Measurements from ENCODE around the gene RPL7A.

The RPL7A gene

GRCh38 chr9:133335924-133336811 lies 11.8 kb upstream of the RPL7A start, which contains the start of gene SURF6:
SURF6 (minus strand) TSS chr9:133336188; CDS start chr9:133336132, 56 bp downstream.
- Mint-ChIP-seq H3K36me3 (peaks cover 75% of the 10 kb centered on the region), H3K27ac (peak within 1 kb of the TSS; percentile 94), H3K4me1 (peaks cover 83% of the 10 kb centered on the region), H3K27me3 (no peaks in the 10 kb centered on the region), H3K4me3 (peak within 1 kb of the TSS; percentile 98), H3K9me3 (no peaks in the 10 kb centered on the region)
- peak; percentile 96 for ATAC-seq

- peaks cover 76% of the 10 kb centered on the region for H3K4me1 Mint-ChIP-seq
Measured at GRCh38 chr9:133339641-133340040, 8.4 kb upstream of the RPL7A start.

DNA sequence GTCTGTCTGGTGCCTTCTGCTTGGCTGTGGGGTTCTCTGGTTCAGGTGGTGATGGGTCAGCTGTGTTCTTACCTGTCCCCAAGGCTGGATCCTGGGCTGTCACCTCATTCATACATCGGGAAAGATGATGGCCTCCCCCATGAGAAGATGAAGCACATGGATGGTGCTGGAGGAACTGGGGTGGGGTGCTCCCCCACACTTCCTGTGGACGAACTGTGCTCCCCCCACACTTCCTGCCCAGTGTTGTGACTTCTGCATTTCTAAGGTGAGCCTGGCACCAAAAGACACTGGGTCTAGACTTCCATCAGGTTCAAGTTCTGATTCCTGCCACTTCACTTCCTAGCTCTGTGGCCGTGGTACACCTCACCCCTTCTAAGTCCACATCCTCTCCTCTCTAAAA lies 7.8 kb upstream of the RPL7A start:
- no peaks in the 10 kb centered on the region for H3K9me3 Mint-ChIP-seq
- H3K27ac Mint-ChIP-seq, result peak overlapping the region; percentile 79
- peak; percentile 17 for ATAC-seq
- H3K4me1 Mint-ChIP-seq, result peaks cover 71% of the 10 kb centered on the region
- H3K4me3 Mint-ChIP-seq, result no peak overlapping the region
- H3K36me3 Mint-ChIP-seq, result peaks cover 58% of the 10 kb centered on the region
- H3K27me3 Mint-ChIP-seq, result no peaks in the 10 kb centered on the region

More at GRCh38 chr9:133339641-133340040, 8.4 kb upstream of the RPL7A start:
- Mint-ChIP-seq H3K27me3 (no peaks in the 10 kb centered on the region), H3K27ac (peak overlapping the region; percentile 79), H3K9me3 (no peaks in the 10 kb centered on the region), H3K4me3 (no peak overlapping the region), H3K36me3 (peaks cover 59% of the 10 kb centered on the region)
- no peak for ATAC-seq

- Mint-ChIP-seq H3K4me1 (peaks cover 65% of the 10 kb centered on the region), H3K27me3 (no peaks in the 10 kb centered on the region), H3K4me3 (no peak overlapping the region), H3K9me3 (no peaks in the 10 kb centered on the region), H3K36me3 (peaks cover 52% of the 10 kb centered on the region), H3K27ac (peak overlapping the region; percentile 79)
- ATAC-seq, result no peak
Measured at GRCh38 chr9:133340916-133341315, 7.1 kb upstream of the RPL7A start.

- Mint-ChIP-seq H3K9me3 (no peaks in the 10 kb centered on the region), H3K27ac (peak overlapping the region; percentile 79), H3K36me3 (peaks cover 48% of the 10 kb centered on the region), H3K4me3 (no peak overlapping the region), H3K27me3 (no peaks in the 10 kb centered on the region), H3K4me1 (peaks cover 65% of the 10 kb centered on the region)
- ATAC-seq, result peak; percentile 62
Measured at GRCh38 chr9:133341369-133342068, 6.5 kb upstream of the RPL7A start.

DNA sequence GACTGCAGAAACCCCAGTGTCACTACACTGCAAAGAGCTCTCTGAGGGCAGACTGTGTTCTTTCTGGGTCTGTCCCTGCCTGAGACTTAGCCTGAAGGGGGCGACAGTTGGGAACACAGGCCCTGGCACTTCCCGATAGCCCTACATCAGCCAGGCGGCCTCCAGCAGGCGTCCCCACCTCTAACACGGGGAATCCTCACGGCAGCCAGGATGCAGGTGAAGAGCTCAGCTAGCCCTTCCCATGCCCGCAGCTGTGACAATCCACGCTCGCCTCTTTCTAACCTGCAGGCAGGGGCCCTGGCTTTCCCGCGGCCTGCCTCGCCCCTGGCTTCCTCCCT lies 6.0 kb upstream of the RPL7A start:
- Mint-ChIP-seq H3K36me3 (peaks cover 48% of the 10 kb centered on the region), H3K27me3 (no peaks in the 10 kb centered on the region), H3K4me1 (peaks cover 66% of the 10 kb centered on the region), H3K9me3 (no peaks in the 10 kb centered on the region), H3K4me3 (no peak overlapping the region), H3K27ac (peak overlapping the region; percentile 79)
- ATAC-seq, result no peak

- Mint-ChIP-seq H3K27ac (peak overlapping the region; percentile 79), H3K9me3 (no peaks in the 10 kb centered on the region)
- ATAC-seq, result no peak
Measured at GRCh38 chr9:133342570-133342969, 5.4 kb upstream of the RPL7A start.

DNA sequence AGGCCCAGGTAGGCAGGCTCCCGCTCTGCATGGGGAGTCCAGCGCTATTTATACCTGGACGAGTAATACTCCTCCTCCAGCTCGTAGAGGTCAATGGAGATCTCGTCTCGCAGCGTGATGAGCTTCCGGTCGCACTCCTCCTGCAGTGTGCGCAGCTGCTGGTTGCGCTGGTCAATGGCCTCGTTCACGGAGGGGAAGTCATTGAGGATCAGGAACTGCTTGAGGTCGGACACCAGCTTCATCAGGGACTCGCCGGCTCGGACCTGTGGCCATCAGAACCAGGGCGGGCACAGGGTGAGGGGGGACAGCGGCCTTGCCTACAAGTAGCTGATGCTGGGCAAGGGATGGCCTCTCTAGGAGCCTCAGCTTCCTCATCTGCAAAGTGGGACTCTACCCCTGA lies 3.9 kb upstream of the RPL7A start:
- Mint-ChIP-seq H3K4me3 (no peak overlapping the region), H3K27me3 (no peaks in the 10 kb centered on the region), H3K4me1 (peaks cover 63% of the 10 kb centered on the region), H3K9me3 (no peaks in the 10 kb centered on the region), H3K36me3 (peaks cover 50% of the 10 kb centered on the region), H3K27ac (no peak overlapping the region)
- ATAC-seq, result no peak

More at GRCh38 chr9:133342570-133342969, 5.4 kb upstream of the RPL7A start:
- Mint-ChIP-seq H3K4me3 (no peak overlapping the region), H3K4me1 (peaks cover 65% of the 10 kb centered on the region), H3K27me3 (no peaks in the 10 kb centered on the region), H3K36me3 (peaks cover 48% of the 10 kb centered on the region)

DNA sequence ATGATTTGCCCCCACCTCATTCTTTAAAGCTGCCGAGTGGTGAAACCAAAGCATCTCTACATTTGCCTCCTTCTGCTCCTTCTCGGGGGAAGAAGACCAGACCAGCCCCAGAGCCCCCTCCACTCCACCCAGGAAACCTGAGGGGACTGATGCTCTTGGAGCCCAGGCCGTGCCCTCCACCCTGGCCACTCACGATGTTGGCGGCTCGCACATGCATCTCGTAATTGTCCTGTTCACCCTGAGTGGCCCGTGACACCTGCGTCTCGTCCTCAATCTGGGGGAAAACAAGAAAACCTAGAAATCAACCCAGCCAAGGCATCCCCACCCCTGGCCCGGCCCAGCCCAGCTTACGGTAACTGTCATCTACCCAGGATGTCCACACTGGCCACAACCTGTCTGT lies 3.0 kb upstream of the RPL7A start:
- H3K4me1 Mint-ChIP-seq, result peaks cover 63% of the 10 kb centered on the region
- no peak for ATAC-seq

DNA sequence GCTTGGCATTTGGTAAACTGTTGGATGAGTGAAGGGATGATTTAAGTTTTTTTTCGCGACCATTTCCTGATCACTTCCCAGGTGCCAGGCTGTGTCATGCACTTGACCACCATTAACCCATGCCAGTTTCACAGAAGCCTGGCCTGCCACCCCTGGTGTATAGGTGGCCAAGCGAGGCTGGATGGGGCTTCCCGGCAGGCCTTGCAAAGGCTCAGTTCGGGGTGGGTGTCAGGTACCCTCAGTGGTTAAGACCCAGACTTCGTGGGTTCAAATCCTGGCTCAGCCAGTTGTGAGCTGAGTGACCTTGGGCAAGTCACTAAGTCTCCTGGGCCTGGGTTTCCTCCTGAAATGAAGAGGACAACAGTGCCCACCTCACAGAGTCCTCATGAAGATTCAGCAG lies 2.4 kb upstream of the RPL7A start:
- ATAC-seq, result no peak
- H3K27ac Mint-ChIP-seq, result no peak overlapping the region
- H3K4me3 Mint-ChIP-seq, result no peak overlapping the region
- peaks cover 50% of the 10 kb centered on the region for H3K36me3 Mint-ChIP-seq
- H3K4me1 Mint-ChIP-seq, result peaks cover 62% of the 10 kb centered on the region
- H3K27me3 Mint-ChIP-seq, result no peaks in the 10 kb centered on the region
- H3K9me3 Mint-ChIP-seq, result no peaks in the 10 kb centered on the region

More for the DNA sequence above, 3.0 kb upstream of the RPL7A start:
- H3K9me3 Mint-ChIP-seq, result no peaks in the 10 kb centered on the region
- H3K4me3 Mint-ChIP-seq, result no peak overlapping the region
- no peak overlapping the region for H3K27ac Mint-ChIP-seq
- no peaks in the 10 kb centered on the region for H3K27me3 Mint-ChIP-seq
- H3K36me3 Mint-ChIP-seq, result peaks cover 50% of the 10 kb centered on the region

DNA sequence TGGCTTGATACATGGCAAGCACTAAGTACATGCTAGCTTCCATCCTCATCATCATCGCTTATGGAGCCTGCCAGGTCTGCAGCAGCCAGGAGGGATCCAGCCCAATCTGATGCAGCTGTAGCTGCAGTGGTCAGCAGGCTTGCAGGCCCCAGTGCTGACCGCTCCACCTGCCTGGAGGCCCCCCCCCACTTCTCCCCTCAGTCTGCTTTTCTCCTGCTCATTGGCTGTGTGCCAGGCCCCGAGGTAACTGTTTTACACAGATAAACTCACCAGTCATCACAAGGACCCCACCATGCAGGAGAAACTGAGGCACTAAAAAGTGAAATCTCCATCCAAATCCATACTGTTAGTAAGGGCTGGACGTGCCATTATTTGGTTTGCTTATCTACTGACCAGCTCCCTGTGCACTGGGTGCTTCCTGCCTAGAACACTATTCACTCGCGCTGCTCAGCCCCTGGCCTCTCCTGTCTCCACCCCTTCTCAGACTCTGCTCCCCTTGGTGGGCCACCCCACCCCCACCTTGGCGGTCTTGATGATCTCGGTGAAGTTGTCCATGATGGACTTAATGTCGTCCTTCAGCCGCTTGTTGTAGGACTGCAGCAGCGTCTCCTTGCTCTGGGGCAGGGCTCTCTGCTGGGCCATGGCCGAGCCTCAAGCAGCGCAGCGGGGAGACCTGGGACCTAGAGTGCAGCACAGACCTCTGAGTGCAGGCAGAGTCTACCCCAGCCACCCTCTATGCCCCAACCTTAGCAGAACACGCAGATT lies 1.8 kb upstream of the RPL7A start:
- H3K27ac Mint-ChIP-seq, result peak overlapping the region; percentile 99
- H3K9me3 Mint-ChIP-seq, result no peaks in the 10 kb centered on the region
- no peaks in the 10 kb centered on the region for H3K27me3 Mint-ChIP-seq
- H3K4me1 Mint-ChIP-seq, result peaks cover 56% of the 10 kb centered on the region
- H3K36me3 Mint-ChIP-seq, result peaks cover 46% of the 10 kb centered on the region
- peak overlapping the region; percentile 99 for H3K4me3 Mint-ChIP-seq
- ATAC-seq, result no peak

- Mint-ChIP-seq H3K27me3 (no peaks in the 10 kb centered on the region), H3K9me3 (no peaks in the 10 kb centered on the region), H3K36me3 (peaks cover 33% of the 10 kb centered on the region), H3K27ac (peak overlapping the region; percentile 99), H3K4me1 (peaks cover 49% of the 10 kb centered on the region), H3K4me3 (peak overlapping the region; percentile 99)
- peak; percentile 79 for ATAC-seq
Measured at GRCh38 chr9:133347515-133347984, 468 bp upstream of the RPL7A start.

DNA sequence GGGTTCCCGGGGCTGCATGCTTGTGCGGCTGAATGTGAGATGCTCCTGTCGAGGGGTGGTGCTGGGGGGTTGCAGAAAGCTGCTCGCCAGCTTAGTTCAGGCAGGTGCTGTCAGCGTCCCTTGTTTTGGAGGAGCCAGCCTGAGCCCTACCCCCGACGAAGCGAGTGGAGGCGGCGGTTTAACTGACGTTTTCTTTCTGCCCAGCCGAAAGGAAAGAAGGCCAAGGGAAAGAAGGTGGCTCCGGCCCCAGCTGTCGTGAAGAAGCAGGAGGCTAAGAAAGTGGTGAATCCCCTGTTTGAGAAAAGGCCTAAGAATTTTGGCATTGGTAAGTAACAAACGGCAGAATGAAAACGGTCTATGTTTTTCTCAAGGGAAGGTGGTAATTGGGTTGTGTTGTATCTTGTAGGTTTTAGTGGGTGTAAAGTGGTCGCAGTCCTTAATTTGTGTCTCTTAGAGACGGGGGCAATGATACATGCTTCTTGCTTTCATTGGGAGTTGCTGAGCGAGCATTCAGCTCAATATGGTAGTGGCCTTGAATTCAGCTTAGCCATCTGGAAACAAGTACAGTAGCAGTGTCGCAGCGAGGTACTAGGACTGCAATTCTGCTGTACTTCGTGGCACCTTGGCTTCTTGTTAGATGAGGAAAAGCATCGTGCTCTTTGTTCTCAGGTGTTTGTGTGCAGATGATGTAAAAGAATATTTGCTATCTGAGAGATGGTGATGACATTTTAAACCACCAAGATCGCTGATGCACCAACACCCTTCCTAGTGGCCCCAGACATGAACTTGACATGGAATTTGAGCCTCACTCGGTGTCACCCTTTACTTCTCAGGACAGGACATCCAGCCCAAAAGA lies 928 bp downstream of the RPL7A start:
- Mint-ChIP-seq H3K36me3 (peaks cover 43% of the 10 kb centered on the region), H3K4me1 (peaks cover 56% of the 10 kb centered on the region), H3K27me3 (no peaks in the 10 kb centered on the region), H3K4me3 (peak overlapping the region; percentile 99), H3K9me3 (no peaks in the 10 kb centered on the region), H3K27ac (peak overlapping the region; percentile 99)
- no peak for ATAC-seq

DNA sequence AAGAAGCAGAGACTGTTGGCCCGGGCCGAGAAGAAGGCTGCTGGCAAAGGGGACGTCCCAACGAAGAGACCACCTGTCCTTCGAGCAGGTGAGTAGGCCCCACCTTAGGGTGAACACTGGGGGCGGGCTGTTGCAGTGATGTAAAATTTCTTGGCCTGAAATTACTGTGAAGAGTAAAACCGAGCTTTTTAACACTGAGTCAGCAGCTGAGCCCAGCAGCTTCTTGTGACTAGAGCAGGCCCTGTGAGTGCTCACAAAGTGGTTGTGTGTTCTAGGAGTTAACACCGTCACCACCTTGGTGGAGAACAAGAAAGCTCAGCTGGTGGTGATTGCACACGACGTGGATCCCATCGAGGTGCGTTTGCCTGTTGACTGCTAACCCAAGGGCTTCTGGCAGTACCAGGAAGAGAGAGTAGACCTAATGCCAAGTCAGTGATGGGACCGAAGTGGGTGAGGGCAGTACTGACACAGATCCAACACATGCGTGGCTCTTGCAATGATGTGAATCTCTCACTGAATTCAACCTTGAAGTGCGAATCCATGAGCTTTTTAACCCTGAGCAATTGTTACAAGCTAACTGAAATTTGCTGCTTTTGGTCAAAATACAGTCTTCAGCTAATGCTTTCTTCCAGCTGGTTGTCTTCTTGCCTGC lies 2.1 kb downstream of the RPL7A start:
- no peak for ATAC-seq
- H3K27ac Mint-ChIP-seq, result peak overlapping the region; percentile 99
- peaks cover 43% of the 10 kb centered on the region for H3K36me3 Mint-ChIP-seq
- peak overlapping the region; percentile 99 for H3K4me3 Mint-ChIP-seq
- peaks cover 64% of the 10 kb centered on the region for H3K4me1 Mint-ChIP-seq
- H3K9me3 Mint-ChIP-seq, result no peaks in the 10 kb centered on the region
- H3K27me3 Mint-ChIP-seq, result no peaks in the 10 kb centered on the region

Data from stimulated activated memory B cell treated with anti-CD40 and anti-IgM and Interleukin-4, amounts not matched to agents 10 μg/mL and 1 μg/mL and 100 μg/mL, for 72 hours (primary cell).